Putamen (tissue), 1 donor: ENCODE measurements around the gene NHERF1.
A peak's percentile ranks its signal among the peaks of the same experiment; 100 is the strongest.

Experiments
- DNase-seq: peaks from one replicate; pipeline ENCODE4 v3.0.0-alpha.2; 2016; ENCODE audit warnings: low spot score

Gene NHERF1

DNA sequence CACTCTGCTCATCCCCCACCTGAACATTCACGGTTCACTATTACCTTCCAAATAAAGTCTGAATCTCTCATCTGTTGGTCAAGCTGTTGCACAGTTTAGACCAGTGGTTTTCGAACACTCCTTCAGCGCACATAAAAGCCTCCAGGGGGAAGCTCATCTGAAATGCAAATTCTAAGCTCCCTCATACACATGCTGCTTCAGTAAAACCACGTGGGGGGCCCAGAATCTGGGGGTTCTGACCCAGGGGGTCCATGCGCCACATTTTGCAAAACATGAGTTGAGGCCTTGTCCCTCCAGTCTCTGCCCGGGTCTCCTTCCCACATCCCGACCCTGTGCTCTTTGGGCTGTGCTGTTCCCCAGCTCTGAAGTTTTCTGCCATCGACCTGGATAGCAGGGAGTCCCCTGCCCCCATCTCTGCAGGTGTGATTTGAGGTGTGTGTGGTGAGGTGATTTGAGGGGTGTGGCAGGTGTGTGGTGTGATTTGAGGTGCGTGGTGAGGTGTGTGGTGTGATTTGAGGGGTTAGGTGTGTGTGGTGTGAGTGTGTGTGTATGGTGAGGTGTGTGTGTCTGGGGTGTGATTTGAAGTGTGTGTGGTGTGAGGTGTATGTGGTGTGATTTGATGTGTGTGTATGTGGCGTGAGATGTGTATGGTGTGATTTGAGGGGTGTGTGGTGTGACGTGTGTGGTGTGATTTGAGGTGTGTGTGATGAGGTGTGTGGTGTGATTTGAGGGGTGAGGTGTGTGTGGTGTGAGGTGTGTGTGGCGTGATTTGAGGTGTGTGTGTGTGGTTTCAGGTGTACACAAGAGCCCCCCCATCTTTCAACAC lies 16.2 kb upstream of the NHERF1 start:
- no peak for DNase-seq

DNA sequence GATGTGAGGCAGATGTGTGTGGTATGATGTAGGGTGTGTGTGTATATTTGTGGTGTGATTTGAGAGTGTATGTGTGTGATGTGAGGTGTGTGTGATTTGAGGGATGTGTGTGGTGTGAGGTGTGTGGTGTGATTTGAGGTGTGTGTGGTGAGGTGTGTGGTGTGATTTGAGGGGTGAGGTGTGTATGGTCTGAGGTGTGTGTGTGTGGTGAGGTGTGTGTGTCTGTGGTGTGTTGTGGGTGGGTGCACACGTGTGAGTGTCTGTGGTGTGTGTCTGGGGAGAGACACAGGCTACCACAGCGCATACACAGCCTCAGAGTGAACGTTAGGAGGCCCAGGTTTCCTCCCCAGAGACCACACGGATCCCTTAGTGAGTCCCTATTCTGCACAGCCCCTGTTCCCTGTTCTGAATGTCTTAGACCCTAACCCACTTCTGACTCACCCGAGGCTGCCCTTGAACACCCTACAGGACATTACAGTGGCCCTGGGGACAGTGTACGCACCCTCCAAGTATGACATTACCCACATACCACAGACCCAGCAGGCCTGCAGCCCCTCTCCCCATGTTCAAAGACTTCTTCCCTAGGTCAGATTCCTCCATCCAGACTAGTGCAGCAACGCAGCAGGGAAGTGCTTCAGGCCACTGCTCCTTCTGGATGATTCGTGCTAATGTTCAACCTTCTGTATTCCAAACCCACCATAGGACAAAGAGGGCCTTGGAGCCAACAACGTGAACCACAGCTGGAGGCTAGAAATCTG lies 14.9 kb upstream of the NHERF1 start:
- no peak for DNase-seq

DNA sequence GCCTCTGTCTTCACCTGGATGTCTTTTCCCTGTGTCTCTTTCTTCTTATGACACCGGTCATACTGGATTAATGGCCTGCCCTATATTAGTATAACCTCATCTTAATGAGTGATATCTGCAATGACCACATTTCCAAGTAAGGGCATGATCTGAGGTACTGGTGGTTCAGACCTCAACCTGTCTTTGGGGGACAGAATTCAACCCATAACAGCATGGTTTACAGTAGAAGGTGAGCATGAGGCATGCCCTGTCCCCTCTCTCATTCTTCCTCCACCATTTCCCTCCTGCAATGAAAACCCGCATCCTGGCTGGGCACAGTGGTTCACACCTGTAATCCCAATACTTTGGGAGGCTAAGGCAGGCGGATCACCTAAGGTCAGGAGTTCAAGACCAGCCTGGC lies 14.2 kb upstream of the NHERF1 start:
- no peak for DNase-seq

DNA sequence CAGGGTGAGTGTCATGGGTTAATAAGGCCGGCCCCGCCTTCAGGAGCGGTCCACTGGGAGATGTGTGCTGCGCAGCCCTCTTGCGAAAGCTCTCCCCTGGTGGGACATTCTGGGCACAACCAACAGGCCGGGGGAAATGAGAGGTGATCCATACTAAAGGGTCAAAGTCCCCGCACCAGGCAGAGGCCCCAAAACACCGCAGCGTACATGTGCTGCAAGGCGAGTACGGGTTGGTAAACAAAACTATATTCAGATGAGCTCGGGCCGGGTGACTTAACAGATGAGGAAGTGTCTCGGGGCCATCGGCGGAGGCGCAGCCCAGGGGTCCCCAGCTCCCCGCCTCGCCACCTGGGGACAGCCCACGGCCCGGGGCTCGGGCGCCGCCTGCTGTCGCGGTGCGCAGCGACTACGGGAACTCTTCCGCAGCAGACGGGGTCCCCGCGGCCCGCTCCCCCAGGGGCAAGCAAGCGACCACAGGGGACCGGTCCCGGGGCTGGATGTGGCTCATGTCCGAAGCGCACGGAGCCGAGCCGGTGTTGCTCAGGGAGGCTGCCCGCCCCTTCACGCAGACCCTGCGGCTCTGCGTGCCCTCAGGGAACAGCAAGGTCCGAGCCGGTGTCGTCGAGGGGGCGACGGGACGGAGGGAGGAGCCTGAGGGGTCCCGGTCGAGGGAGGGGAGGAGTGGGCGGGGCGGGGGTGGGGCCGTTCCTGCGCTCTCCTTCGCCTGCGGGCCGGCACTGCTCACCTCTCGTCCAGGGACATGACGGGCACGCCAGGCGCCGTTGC lies 11.7 kb upstream of the NHERF1 start, which contains the start of gene RAB37:
Gene RAB37, plus strand, starts transcription at position 744 of the 786 bp plus-strand sequence. Its CDS starts 17 bp downstream, at position 761.
- no peak for DNase-seq

DNA sequence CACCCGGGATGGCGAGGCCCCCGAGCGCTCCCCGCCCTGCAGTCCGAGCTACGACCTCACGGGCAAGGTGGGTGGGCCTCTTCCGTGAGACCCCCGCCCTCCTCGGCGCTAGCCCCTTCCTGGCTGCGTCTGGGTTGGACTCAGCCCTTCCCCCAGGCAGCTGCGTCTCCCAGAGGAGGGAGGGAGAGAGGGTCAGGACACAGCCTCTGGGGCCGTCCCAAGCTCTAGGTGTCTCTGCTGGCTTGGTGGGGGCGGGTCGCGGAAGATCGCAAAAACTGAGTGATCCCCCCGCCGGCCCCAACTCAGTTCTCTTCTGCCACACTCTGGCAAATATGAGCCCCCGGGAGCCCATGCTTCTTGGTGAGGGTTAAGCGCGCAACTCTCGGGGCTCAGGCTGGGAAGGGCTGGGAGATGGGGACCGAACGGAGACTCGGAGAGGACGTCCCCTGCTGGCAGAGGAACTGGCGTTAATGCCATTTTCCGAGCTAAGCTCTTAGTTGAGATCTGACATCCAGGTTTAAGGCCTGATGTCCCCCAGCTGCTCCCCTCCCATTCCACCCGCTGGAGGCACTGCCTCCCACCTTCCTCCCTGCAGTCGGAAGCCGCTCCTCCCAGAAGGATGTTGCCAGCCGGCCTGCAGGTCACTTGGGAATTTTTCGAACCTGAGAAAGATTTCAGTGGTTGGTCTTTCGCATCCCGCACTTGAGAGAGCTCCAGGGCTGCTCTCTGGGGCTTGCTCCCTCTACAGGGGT lies 11.0 kb upstream of the NHERF1 start:
- no peak for DNase-seq

DNA sequence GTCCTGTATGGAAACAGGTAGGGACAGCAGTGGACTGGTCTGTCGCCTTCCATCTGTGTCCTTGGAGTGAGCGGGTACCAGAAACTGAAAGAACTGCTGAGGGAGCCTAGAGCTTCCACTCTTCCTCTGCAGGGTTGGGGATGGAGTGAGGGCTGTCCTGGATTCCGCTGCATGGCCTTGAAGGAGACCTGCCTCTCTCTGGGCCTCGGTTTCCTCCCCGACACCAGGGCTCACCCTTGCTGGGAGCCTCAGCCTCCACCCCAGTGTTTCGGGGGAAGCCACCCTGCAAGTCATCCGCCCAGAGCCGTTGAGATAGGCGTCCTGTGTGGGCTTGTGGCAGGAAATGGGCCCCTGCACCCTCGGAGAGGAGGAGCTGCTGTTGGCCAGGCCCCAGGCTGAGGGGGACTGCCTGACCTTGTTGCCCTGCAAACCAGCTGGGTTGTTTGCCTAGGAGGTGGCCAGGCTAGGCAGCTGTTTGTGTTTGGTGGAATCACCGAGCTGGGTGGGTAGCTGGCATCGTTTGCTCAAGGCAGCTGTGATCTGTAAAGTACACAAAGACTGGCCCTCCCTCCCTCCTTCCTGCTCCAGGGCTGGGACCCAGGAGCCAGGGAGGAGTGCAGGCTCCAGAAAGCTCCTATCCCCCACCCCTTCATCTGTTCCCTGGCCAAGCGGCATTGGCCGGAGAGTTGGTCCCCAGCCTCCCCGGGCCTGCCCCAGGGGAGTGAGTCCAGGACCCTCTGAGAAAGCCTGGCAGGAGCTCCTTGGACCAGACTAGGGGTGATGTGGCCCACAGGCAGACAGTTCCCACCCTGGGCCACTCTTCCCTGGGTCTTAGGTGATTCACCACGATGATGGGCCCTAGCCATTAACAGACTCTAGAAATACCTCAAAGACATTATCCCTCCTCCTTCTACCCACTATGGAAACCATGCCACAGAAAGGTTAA lies 10.1 kb upstream of the NHERF1 start:
- DNase-seq = no peak

DNA sequence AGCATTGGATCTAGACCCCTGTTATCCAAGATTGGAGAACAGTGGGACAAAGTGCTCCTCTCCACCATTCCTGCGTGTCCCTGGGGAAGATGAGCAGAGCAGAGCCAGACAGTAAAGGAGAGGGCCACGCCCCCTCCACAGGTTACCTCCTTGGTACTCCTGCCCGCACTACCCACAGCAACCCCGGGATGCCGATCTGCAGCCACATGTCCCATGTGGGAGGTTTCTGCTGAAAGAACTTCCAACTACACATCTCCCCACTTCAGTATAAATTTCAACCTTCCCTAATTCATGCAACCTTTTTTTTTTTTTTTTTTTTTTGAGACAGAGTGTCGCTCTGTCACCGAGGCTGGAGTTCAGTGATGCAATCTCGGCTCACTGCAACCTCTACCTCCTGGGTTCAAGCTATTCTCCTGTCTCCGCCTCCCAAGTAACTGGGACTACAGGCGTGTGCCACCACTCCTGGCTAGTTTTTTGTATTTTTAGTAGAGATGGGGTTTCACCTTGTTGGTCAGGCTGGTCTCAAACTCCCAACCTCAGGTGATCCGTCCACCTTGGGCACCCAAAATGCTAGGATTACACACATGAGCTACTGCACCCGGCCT lies 9.1 kb upstream of the NHERF1 start:
- DNase-seq = no peak

DNA sequence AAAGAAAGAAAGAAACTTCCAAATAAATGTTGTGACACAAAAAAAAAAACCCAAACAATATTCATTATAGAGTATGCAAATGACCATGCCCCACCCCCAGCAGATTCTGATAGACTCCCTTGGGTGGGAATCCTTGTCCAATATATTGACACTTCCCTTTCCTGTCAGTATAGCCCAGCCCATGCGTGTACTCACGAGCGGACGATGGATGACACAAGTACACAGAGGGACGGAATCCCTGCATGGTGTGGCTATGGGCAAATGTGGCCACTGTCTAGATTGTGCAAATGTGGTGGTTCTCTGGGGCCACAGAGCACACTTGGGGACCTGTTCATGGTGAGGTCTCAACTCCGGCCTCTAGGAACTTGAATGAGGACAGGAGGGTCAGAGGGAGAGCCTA lies 8.3 kb upstream of the NHERF1 start:
- DNase-seq = no peak

DNA sequence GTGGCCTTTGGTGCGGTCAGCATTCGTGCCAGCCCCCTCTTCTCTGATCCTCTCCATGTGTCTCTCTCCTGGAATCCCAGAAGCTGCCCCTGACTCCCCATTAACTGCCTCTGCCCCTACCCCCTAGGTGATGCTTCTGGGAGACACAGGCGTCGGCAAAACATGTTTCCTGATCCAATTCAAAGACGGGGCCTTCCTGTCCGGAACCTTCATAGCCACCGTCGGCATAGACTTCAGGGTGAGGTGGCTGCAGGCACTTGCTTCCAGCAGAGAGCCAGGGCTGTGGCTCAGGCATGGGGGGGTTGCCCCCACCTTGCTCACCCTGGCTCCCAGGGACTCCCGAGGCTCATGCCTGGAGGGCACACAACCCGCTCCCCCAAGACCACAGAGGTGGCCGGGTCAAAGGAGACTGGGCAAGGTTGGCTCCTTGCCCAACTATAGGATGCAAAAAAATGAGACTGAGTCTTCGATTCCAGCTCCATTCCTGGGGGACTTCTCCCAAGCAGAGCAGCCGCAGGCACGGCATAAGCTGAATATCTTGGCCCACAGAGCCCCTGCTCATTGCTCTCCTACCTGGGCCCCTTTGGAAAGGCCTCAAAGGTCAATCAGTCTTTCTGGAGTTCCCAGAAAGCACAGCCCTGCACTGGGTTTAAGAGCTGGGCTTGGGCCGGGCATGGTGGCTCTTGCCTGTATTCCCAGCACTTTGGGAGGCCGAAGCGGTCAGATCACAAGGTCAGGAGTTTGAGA lies 7.6 kb upstream of the NHERF1 start:
- no peak for DNase-seq

DNA sequence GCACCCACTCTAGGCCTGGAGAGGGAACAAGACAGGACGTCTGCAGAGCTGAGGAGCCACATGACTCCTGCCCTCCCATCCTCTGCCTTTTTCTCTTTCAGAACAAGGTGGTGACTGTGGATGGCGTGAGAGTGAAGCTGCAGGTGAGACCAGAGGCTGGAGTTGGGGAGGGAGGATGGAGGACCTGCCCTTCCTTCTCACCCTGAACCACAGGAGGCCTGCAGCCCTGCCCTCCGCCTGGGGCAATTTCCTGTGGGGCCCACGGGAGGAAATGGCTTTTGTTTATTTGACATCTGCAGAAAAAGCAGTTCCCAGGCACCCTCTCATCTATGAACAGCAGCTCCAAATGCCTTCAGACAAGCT lies 6.3 kb upstream of the NHERF1 start:
- no peak for DNase-seq

DNA sequence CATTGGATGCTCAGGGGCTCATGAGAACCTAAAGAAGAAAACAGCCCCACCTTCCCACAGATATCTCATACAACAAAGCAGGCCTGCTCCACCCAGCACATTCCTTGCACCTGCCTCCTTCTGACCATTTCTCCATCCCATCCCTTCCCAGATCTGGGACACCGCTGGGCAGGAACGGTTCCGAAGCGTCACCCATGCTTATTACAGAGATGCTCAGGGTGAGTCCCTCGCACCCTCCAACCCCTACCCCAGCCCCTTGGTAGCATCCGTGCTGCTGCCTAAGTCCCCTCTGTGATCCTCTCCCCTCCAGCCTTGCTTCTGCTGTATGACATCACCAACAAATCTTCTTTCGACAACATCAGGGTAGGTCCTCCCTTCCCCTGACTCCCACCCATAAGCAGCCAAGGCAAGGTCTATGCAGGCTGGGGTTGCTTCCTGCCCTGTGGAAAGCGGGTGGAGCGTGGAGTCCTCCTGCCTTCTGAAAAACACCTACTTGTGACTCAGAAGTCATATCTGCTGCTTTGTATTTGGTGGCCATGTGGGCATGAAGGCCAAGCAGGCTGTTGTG lies 5.4 kb upstream of the NHERF1 start:
- no peak for DNase-seq

DNA sequence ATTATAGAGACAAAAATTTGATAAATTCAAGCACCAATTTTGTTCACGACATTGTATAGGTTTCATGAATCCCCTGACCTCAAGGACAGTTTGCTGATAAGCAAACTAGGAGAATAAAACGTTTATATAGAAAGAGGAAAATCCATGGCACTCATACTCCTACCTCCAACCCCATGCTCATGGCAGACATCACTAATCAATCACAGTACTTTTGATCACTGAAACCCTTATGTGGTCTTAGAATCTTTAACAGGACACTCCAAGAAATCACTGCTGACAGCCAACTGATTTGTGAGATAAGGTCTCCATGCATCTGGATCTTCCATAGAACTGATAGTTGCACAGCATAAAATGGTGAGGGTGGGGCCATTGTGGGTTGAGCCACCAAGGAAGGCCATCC lies 4.7 kb upstream of the NHERF1 start:
- DNase-seq = no peak

DNA sequence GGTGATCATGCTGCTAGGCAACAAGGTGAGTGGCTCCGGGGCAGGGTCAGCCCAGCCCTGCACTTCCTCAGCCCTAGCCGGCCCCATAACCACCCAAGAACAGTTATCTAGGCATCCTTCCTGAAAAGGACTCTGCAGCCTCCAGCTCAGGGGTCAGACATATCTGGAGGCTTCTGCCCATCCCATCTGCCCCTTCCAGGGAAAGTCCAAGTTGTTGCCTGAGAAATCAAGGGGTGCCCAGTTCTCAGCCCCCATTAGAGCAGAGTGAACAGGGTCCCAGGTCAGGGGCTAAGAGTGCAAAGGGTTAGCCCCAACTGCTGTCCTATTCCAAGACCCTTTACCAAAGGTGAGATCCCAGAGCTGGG lies 4.1 kb upstream of the NHERF1 start:
- DNase-seq = no peak

DNA sequence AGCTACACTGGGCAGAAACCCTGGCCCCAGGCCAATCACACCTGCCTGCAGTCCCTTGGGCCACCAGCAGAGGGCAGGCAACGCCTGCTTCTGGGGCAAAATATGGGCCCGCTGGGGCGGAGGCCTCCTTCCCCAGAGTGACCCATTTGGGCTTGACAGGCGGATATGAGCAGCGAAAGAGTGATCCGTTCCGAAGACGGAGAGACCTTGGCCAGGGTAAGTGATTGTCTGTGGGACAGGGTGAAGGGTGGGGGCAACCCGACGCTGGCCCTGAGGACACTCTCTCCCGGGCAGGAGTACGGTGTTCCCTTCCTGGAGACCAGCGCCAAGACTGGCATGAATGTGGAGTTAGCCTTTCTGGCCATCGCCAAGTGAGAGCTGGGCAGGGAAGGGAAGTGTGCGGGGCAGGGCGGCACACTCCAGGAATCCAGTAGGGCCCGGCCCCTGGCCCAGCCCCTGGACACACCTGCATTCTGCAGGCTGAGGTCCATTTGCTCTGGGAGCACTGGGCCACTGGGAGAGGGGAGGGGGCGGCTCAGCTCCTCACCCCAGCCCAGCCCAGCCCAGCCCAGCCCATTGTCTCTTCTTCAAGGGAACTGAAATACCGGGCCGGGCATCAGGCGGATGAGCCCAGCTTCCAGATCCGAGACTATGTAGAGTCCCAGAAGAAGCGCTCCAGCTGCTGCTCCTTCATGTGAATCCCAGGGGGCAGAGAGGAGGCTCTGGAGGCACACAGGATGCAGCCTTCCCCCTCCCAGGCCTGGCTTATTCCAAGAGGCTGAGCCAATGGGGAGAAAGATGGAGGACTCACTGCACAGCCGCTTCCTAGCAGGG lies 3.5 kb upstream of the NHERF1 start:
- peak; percentile 71 for DNase-seq

DNA sequence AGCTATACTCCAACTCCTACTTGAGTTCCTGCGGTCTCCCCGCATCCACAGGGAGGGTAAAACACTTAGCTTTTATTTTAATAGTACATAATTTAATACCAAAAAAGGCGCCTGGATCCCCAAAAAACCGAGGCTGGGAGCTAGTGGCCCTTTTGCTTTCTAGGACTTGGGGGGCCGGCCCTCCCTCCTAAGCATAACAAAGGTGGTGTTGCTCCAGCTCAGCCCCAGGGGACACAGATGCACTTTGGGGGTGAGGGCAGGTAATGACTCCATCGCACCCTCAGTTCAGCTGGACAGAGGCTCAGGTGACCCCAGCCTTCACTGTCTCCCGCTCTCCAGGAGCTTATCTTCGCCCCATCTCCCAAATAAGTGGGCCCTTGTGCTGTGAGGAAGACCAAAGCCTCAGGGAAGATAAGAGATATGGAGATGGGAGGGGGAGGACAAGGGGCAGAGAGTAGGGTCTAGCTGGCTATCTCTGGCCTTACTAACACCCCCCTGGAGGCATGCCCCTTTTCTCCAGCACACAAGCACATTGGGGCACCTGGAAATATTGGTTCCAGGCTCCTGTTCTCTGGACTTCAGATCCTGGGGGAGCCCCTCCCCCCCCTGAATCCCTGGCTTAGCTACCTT lies 2.8 kb upstream of the NHERF1 start:
- DNase-seq = no peak

DNA sequence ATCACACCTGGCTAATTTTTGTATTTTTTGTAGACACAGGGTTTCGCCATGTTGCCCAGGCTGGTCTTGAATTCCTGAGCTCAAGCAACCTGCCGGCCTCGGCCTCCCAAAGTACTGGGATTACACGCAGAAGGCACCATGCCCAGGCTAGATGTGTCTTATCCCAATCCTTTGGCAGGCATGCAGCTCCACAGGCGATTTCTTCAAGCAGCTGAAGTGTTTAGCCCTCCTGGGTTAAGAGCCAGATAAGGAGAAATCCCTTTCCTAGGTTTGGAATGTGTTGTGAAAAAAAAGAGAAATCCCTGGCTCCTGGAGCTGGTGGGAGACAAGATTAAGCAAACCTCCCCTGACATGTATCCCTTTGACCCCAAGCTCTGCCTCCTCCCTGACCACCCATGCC lies 2.1 kb upstream of the NHERF1 start:
- DNase-seq = no peak

DNA sequence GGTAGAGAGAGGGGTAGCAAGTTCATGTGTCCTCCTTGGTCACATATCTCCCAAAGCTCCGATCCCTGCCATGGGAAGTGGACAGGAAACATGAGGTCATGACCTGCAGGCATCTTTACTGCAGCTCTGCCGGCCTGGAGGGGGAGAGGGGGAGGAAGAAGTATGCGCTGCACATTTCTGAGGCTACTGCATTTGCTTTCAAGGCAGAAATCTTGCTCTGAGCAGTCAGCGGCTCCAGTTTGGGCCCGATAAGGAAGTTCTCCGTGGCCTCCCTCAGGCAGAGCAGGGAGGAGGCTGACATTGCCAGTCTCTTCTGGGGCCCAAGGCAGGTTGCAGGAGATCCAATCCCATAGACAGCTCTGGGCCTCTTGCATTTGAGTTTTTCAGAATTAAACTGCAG lies 1.5 kb upstream of the NHERF1 start:
- DNase-seq = no peak

DNA sequence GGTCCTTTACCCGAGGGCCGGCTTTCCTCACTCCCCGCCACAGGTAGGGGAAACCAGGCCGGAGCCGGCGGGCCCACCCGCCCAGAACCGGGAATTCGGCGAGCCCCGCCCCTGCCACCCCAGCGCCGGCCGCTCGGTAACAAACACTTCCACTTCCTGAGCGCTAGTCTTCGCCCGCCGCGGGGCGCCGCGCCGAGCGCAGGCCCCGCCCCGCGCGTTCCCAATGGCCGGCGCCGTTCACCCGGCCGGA lies 224 bp upstream of the NHERF1 start:
- DNase-seq = no peak
